HepG2 (cell line): Measurements from ENCODE around the gene ANKK1. TPM values are rescaled to one million over a fixed set of nuclear protein-coding genes. Genes with fewer than 3 reads are reported as not detected.

Source experiments
- SCMH1 ChIP-seq: sonication (generic); formaldehyde crosslinking; IDR thresholded peaks from 2 replicates; pipeline ENCODE4 v1.9.0; 2021; ENCODE audit warnings: missing genetic modification reagents, mild to moderate bottlenecking, borderline replicate concordance
- ZFP62 ChIP-seq: sonication (generic); formaldehyde crosslinking; IDR thresholded peaks from 2 replicates; pipeline ENCODE4 v1.4.0; 2020; ENCODE audit warnings: missing genetic modification reagents
- ZNF205 ChIP-seq: IDR thresholded peaks from 2 replicates; pipeline ENCODE4 v1.6.1; 2018; ENCODE audit warnings: missing biosample characterization, missing genetic modification reagents
- ZNF251 ChIP-seq: sonication (generic); formaldehyde crosslinking; IDR thresholded peaks from 2 replicates; pipeline ENCODE4 v1.9.0; 2021; ENCODE audit warnings: mild to moderate bottlenecking, missing genetic modification reagents
- polyA plus RNA-seq, 8 experiments: library from polyadenylated mRNA; depleted of rRNA in 3 of 8; stranded (reverse) in 7 of 8; unstranded in 1 of 8; fragments of >200 nt; fragmentation: Illumina TruSeq in 4 of 8; extraction: Trizol in 4 of 8; gene quantifications; 2 replicates each; pipeline versions ENCODE4 v1.2.1 to v1.2.3, GENCODE V29; 2011 to 2016; ENCODE audit warnings: low read depth in 4 of 8, missing spikeins in 1 of 8, mixed read lengths in 1 of 8; ENCODE audit not compliant: insufficient read depth in 1 of 8
- total RNA-seq, 5 experiments: library from RNA; depleted of rRNA; stranded (reverse); fragments of >200 nt; fragmentation: Illumina TruSeq; extraction: Trizol; gene quantifications; 2 replicates each; pipeline ENCODE4 v1.2.3, GENCODE V29; 2016; ENCODE audit warnings: low read depth in 1 of 5
- TF ChIP-seq, protein P1 (sequence below): fragments of 450-650 bp; IDR thresholded peaks from 2 replicates; pipeline ENCODE4 v1.6.1; 2017; ENCODE audit warnings: mild to moderate bottlenecking
- TF ChIP-seq, protein P2 (sequence below): sonication (generic); formaldehyde crosslinking; IDR thresholded peaks from 2 replicates; pipeline ENCODE4 v1.4.0; 2020; ENCODE audit warnings: mild to moderate bottlenecking, missing genetic modification reagents
- TF ChIP-seq, protein P3 (sequence below): IDR thresholded peaks from 2 replicates; pipeline ENCODE4 v1.6.1; 2016; ENCODE audit warnings: control low read depth
- TF ChIP-seq, protein P4 (sequence below): sonication (generic); formaldehyde crosslinking; IDR thresholded peaks from 2 replicates; pipeline ENCODE4 v1.9.0; 2021; ENCODE audit warnings: missing genetic modification reagents, borderline replicate concordance

Gene ANKK1
- total and polyA plus RNA-seq, 2 of the 13 experiments (the other 11 are each of a cell fraction or from before 2014, with no cell fraction given) = 0.04 to 0.22 TPM

DNA sequence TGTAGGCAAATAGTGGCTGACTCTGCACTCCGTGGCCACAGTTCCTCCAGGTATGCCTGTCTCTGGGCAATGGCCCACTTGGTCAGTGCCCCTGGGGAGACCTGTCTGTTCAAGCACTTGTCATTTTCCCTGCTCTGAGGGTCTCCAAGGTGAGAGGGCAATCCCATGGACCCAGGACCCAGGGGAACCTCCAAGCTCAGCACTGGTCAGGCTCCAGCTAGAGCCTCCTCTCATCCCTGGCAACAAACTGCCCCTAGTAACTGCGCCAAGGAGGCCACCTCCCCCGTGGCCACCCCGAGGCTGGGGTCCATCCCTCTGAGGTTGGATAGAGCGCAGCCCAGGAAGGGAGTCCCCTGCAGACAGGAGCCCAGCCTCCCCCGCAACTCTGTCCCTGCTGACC lies 713 bp upstream of the ANKK1 start (continued):
- TF ChIP-seq, protein P1, sequence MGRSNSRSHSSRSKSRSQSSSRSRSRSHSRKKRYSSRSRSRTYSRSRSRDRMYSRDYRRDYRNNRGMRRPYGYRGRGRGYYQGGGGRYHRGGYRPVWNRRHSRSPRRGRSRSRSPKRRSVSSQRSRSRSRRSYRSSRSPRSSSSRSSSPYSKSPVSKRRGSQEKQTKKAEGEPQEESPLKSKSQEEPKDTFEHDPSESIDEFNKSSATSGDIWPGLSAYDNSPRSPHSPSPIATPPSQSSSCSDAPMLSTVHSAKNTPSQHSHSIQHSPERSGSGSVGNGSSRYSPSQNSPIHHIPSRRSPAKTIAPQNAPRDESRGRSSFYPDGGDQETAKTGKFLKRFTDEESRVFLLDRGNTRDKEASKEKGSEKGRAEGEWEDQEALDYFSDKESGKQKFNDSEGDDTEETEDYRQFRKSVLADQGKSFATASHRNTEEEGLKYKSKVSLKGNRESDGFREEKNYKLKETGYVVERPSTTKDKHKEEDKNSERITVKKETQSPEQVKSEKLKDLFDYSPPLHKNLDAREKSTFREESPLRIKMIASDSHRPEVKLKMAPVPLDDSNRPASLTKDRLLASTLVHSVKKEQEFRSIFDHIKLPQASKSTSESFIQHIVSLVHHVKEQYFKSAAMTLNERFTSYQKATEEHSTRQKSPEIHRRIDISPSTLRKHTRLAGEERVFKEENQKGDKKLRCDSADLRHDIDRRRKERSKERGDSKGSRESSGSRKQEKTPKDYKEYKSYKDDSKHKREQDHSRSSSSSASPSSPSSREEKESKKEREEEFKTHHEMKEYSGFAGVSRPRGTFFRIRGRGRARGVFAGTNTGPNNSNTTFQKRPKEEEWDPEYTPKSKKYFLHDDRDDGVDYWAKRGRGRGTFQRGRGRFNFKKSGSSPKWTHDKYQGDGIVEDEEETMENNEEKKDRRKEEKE = no peak
- no peak for TF ChIP-seq SCMH1
- no peak for TF ChIP-seq ZNF205 (CRISPR knock-in tag)
- TF ChIP-seq, protein P2, sequence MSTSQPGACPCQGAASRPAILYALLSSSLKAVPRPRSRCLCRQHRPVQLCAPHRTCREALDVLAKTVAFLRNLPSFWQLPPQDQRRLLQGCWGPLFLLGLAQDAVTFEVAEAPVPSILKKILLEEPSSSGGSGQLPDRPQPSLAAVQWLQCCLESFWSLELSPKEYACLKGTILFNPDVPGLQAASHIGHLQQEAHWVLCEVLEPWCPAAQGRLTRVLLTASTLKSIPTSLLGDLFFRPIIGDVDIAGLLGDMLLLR (CRISPR knock-in tag) = no peak
- no peak for TF ChIP-seq ZNF251 (CRISPR knock-in tag)
- TF ChIP-seq, protein P3, sequence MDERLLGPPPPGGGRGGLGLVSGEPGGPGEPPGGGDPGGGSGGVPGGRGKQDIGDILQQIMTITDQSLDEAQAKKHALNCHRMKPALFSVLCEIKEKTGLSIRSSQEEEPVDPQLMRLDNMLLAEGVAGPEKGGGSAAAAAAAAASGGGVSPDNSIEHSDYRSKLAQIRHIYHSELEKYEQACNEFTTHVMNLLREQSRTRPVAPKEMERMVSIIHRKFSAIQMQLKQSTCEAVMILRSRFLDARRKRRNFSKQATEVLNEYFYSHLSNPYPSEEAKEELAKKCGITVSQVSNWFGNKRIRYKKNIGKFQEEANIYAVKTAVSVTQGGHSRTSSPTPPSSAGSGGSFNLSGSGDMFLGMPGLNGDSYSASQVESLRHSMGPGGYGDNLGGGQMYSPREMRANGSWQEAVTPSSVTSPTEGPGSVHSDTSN (CRISPR knock-in tag) = no peak
- no peak for TF ChIP-seq ZFP62 (CRISPR knock-in tag)
- TF ChIP-seq, protein P4, sequence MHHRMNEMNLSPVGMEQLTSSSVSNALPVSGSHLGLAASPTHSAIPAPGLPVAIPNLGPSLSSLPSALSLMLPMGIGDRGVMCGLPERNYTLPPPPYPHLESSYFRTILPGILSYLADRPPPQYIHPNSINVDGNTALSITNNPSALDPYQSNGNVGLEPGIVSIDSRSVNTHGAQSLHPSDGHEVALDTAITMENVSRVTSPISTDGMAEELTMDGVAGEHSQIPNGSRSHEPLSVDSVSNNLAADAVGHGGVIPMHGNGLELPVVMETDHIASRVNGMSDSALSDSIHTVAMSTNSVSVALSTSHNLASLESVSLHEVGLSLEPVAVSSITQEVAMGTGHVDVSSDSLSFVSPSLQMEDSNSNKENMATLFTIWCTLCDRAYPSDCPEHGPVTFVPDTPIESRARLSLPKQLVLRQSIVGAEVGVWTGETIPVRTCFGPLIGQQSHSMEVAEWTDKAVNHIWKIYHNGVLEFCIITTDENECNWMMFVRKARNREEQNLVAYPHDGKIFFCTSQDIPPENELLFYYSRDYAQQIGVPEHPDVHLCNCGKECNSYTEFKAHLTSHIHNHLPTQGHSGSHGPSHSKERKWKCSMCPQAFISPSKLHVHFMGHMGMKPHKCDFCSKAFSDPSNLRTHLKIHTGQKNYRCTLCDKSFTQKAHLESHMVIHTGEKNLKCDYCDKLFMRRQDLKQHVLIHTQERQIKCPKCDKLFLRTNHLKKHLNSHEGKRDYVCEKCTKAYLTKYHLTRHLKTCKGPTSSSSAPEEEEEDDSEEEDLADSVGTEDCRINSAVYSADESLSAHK (CRISPR knock-in tag) = no peak
- TF ChIP-seq, all 625 proteins: peak for 0
